DOHH2 (cell line): ENCODE measurements around the gene TTN.

Source experiments
- EZH2phosphoT487 ChIP-seq: fragments of 200-600 bp; sonication (generic); IDR thresholded peaks from 2 replicates; pipeline ENCODE4 v1.6.1; 2017; ENCODE audit warnings: borderline replicate concordance, mild to moderate bottlenecking, antibody characterized with exemption, low read length, moderate library complexity, mixed read lengths
- TF ChIP-seq, protein P1 (sequence below): fragments of 200-600 bp; sonication (generic); IDR thresholded peaks from one replicate; pipeline ENCODE4 v1.5.1; 2014; ENCODE audit warnings: antibody characterized with exemption, mild to moderate bottlenecking, low read depth, low read length; ENCODE audit not compliant: poor library complexity, severe bottlenecking

DNA sequence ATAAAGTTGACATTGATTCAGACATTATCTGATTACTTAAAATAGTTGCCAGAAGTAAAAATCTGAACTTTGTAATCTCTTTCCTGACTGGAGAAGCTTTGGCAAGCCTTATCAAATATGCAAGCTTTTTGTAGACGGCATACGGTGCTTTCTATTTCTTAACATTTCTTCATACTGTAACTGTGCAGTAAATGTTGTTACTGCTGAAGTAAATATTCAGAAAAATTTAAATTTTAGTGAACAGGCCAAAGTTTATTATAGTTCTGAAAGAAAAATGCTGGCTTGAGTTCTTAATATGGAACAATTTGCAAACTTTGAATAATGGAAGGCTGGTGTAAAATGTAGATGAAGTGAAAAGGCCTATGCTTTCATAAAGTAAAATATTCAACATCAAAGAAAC lies 1.8 kb downstream of the TTN start:
- TF ChIP-seq, protein P1, sequence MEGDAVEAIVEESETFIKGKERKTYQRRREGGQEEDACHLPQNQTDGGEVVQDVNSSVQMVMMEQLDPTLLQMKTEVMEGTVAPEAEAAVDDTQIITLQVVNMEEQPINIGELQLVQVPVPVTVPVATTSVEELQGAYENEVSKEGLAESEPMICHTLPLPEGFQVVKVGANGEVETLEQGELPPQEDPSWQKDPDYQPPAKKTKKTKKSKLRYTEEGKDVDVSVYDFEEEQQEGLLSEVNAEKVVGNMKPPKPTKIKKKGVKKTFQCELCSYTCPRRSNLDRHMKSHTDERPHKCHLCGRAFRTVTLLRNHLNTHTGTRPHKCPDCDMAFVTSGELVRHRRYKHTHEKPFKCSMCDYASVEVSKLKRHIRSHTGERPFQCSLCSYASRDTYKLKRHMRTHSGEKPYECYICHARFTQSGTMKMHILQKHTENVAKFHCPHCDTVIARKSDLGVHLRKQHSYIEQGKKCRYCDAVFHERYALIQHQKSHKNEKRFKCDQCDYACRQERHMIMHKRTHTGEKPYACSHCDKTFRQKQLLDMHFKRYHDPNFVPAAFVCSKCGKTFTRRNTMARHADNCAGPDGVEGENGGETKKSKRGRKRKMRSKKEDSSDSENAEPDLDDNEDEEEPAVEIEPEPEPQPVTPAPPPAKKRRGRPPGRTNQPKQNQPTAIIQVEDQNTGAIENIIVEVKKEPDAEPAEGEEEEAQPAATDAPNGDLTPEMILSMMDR, result no peak
- no peak for TF ChIP-seq EZH2phosphoT487
